Urothelium cell line (cell line): ENCODE results near the gene BCL7A.
"Not testable (repeated sequence)": the region's sequence is repeated elsewhere in the genome, so short reads cannot be mapped to it uniquely, and the experiment has no call there.

Experiments
- DNase-seq: peaks from one replicate; pipeline ENCODE4 v3.0.0; 2011; ENCODE audit warnings: low spot score, mixed read lengths
- FAIRE-seq: peaks from 2 replicates; lab custom pipeline; 2011; peaks lifted over from hg19 to GRCh38; lab: Jason Lieb, UNC

BCL7A gene

GRCh38 chr12:122021822-122022392 lies at the start of gene BCL7A:
TSS of gene BCL7A (plus strand) at chr12:122021884. CDS start at chr12:122022092, 208 bp downstream.
- DNase-seq (peak; percentile 78), FAIRE-seq (no peak)

GRCh38 chr12:121974026-121974985 lies 47.4 kb upstream of the BCL7A start:
- DNase-seq (no peak), FAIRE-seq (no peak)

DNA sequence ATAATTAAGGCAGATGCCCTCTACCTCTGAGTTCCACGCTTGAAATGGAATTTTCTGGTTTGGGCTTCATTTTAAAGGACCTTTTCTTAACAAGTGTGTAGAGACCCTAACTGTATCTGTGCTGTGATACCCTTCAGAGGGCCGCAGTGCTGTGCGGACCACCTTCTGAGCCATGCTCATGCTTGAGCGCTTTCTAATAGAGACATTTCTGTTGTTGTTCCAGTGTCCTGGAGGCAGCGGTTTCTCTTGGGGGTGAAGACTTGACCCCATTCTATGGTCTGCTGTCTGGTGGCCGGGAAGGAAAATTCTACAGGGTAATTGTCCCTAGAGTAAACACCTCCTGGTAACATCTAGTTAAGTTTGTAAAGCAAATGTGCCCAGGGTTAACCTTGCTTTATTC lies 46.7 kb upstream of the BCL7A start:
- DNase-seq (no peak), FAIRE-seq (no peak)

DNA sequence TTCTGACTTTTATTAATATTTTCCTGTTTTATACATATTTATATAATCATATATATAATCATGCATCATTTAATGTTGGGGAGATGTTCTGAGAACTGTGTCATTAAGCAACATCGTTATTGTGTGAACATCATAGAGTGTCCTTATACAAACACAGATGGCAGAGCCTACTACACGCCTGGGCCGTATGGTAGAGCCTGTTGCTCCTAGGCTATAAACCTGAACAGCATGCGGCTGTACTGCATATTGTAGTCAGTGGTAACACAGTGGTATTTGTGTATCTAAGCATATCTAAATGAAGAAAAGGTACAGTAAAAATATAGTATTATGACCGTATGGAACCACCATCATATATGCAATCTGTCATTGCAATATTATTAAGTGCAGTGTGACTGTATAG lies 44.7 kb upstream of the BCL7A start:
- no peak for FAIRE-seq

GRCh38 chr12:121980191-121980891 lies 41.3 kb upstream of the BCL7A start:
- FAIRE-seq (no peak), DNase-seq (no peak)

More for the DNA sequence above, 44.7 kb upstream of the BCL7A start:
- DNase-seq = no peak

- no peak for FAIRE-seq
- no peak for DNase-seq
Observed at GRCh38 chr12:121980892-121981272, 40.8 kb upstream of the BCL7A start.

- FAIRE-seq = no peak
- DNase-seq = no peak
Observed at GRCh38 chr12:121981456-121981855, 40.2 kb upstream of the BCL7A start.

GRCh38 chr12:121982950-121983349 lies 38.7 kb upstream of the BCL7A start:
- DNase-seq (no peak), FAIRE-seq (no peak)

DNA sequence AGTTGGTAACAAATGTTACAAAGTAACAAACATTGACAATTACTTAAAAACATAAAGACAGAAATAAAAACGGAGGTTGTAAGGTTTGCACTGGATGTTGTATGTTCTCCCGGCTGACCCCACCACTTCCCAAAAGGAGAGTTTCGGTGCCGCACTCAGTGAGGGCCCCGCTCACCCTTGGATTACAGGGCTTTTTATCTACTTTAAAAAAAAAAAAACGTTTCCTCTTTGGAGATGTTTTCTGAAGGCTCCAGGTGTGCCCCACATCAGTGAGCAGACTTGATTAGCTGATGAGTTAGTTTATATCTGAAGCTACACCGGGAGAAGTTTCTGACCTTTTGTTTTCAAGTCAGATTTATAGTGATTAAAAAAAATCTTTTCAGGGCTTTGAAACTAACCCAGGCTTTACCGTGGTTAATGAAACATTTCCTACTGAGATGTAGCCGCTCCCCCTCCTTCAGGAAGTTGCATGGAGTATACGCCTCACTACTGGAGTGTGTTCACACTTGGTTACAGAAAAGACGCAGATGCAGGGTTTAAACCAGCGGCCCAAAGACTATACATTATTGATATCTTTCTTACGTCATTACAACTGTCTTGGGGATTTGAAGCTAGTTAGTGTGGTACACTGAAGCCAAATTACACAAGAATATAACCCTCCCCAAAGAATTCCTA lies 38.0 kb upstream of the BCL7A start:
- FAIRE-seq = no peak
- DNase-seq = no peak

- DNase-seq (no peak), FAIRE-seq (no peak)
Observed at GRCh38 chr12:121986489-121987245, 35.0 kb upstream of the BCL7A start.

DNA sequence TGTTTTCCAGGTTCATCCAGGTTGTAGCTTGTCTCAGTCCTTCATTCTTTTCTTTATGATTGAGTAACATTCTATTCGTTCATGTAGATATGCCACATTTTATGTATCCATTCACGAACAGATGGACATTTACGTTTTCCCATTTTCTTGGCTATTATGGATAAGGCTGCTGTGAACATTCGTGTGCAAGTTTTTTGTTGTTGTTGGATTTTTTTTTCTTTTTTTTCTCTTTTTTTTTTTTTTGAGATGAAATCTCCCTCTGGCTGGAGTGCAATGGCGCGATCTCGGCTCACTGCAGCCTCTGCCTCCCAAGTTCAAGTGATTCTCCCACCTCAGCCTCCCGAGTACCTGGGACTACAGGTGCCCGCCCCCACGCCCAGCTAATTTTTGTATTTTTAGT lies 33.2 kb upstream of the BCL7A start:
- not testable (repeated sequence) for FAIRE-seq

GRCh38 chr12:121989276-121990113 lies 32.2 kb upstream of the BCL7A start:
- DNase-seq (no peak), FAIRE-seq (no peak)

More for the DNA sequence above, 33.2 kb upstream of the BCL7A start:
- DNase-seq = not testable (repeated sequence)

GRCh38 chr12:121990114-121990647 lies 31.5 kb upstream of the BCL7A start:
- DNase-seq (no peak), FAIRE-seq (no peak)

- FAIRE-seq (no peak), DNase-seq (no peak)
Observed at GRCh38 chr12:121990692-121991603, 30.7 kb upstream of the BCL7A start.

DNA sequence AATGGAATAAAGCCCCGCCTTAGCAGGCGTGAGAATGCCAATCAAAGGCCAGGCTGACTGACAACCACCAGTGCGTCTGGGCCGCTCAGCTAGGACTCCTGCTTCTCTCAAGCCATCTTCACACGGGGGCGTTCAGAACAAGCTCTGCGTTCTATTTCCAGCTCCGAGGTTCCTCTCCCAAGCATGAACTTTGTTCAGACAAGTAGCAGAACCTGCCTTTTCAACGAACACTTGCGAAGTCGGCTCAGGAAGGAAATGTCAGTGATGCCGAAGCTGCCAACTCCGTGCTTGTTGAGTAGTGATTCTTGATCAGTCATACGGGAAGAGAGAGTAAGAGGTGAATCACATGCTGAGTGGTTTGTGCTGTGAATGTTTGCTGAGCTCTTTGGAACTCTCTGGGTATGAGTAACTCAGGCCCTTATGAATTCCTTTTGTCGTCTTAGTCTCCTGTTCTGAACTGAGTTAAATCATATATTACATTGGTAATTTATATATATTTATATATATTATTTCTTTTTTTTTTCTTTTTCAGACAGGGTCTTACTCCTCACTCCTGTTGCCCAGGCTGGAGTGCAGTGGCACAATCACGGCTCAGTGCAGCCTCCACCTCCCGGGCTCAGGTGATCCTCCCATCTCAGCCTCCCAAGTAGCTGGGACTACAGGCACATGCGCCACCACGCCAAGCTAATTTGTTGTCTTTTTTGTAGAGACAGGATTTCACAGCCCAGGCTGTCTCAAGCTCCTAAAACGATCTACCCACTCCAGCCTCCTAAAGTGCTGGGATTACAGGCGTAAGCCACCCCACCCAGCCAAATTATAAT lies 29.4 kb upstream of the BCL7A start:
- FAIRE-seq (no peak), DNase-seq (peak; percentile 84)

DNA sequence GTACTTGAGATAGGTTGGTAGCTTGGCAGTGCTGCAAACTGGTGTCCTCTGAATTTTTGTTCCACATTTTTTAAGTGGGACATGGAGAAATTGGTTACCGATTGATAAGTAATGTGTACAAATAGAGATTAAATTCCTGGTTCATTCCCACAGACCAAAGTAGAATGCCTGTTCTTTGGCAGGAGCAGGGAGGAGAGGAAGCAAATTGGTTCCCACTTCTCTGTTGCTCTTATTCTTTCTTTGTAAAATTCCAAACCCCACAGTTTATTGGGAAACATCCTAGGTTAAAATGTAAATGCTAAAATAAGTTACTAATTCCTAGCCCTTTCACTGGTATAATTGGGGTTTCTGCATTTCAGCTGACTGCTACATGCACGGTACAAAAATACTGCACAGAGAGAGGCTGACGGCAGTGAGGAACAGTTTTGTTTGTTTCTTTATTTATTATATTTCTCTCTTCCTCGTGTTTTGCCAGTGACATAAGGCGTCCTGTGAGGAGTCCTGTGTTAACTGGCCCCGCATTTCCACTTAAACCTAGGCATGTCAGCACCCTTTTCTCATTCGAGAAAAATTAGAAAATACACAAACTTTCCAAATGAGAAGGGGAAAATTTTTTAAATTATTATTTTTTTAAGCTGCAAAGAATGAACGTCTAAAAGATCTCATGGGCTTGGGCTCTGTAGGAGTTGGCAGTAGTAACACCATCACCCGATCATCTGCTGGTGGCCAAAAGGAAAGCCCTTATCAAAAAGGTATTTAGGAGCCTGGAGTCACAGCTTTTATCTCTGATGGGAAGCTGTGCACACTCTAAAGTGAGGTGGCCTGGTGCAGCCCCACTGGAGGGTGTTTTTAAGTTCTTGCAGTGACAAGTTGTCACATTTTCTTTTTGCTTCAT lies 25.4 kb upstream of the BCL7A start:
- no peak for DNase-seq
- FAIRE-seq = no peak
